MM.1S (cell line): ENCODE data around the gene MANSC4.

Experiments
- DNase-seq: peaks from one replicate; pipeline ENCODE4 v3.0.0-alpha.2; 2015
- H2AFZ ChIP-seq: fragments of 300-600 bp; sonication (generic); 2 replicates; pipeline ENCODE4 v1.6.0; 2016; ENCODE audit warnings: antibody characterized with exemption, low read length
- H3F3A ChIP-seq: fragments of 300-600 bp; sonication (generic); 2 replicates; pipeline ENCODE4 v1.6.1; 2016; ENCODE audit warnings: mild to moderate bottlenecking, antibody characterized with exemption, low read length, moderate library complexity, mixed read lengths; ENCODE audit not compliant: insufficient read depth
- H3K27ac ChIP-seq: fragments of 300-600 bp; sonication (generic); 2 replicates; pipeline ENCODE4 v1.5.1; 2016; ENCODE audit warnings: mild to moderate bottlenecking, low read length
- H3K27me3 ChIP-seq: fragments of 300-600 bp; sonication (generic); replicated peaks from 2 replicates; pipeline ENCODE4 v1.6.0; 2016; ENCODE audit warnings: low read length; ENCODE audit not compliant: insufficient read depth
- H3K36me3 ChIP-seq: fragments of 300-600 bp; sonication (generic); replicated peaks from 2 replicates; pipeline ENCODE4 v1.6.1; 2016; ENCODE audit warnings: mild to moderate bottlenecking, low read length, mixed read lengths; ENCODE audit not compliant: insufficient read depth
- H3K4me1 ChIP-seq: fragments of 300-600 bp; sonication (generic); 2 replicates; pipeline ENCODE4 v1.6.1; 2016; ENCODE audit warnings: low read length, mixed read lengths
- H3K4me2 ChIP-seq: fragments of 300-600 bp; sonication (generic); 2 replicates; pipeline ENCODE4 v1.6.0; 2016; ENCODE audit warnings: low read depth, low read length
- H3K4me3 ChIP-seq: fragments of 300-600 bp; sonication (generic); 2 replicates; pipeline ENCODE4 v1.5.1; 2016; ENCODE audit warnings: low read length, mixed read lengths
- H3K79me2 ChIP-seq: fragments of 300-600 bp; sonication (generic); 2 replicates; pipeline ENCODE4 v1.6.1; 2016; ENCODE audit warnings: mixed run types, low read length, mixed read lengths
- H3K9ac ChIP-seq: fragments of 300-600 bp; sonication (generic); 2 replicates; pipeline ENCODE4 v1.6.1; 2016; ENCODE audit warnings: low read length, mixed read lengths
- H3K9me2 ChIP-seq: fragments of 300-600 bp; sonication (generic); replicated peaks from 2 replicates; pipeline ENCODE4 v1.6.1; 2016; ENCODE audit warnings: mild to moderate bottlenecking, low read length, mixed read lengths; ENCODE audit not compliant: insufficient read depth
- H3K9me3 ChIP-seq: fragments of 300-600 bp; sonication (generic); replicated peaks from 2 replicates; pipeline ENCODE4 v1.6.1; 2016; ENCODE audit warnings: mild to moderate bottlenecking, low read length, mixed read lengths; ENCODE audit not compliant: insufficient read depth
- H4K20me1 ChIP-seq: fragments of 300-600 bp; sonication (generic); 2 replicates; pipeline ENCODE4 v1.6.1; 2016; ENCODE audit warnings: mild to moderate bottlenecking, low read length, moderate library complexity, mixed read lengths; ENCODE audit not compliant: insufficient read depth
- EZH2 ChIP-seq: fragments of 300-600 bp; sonication (generic); optimal IDR thresholded peaks from 2 replicates; pipeline ENCODE3; 2017; ENCODE audit warnings: low read depth, mild to moderate bottlenecking, antibody characterized with exemption, low read length, mixed read lengths
- EZH2phosphoT487 ChIP-seq: fragments of 300-600 bp; sonication (generic); IDR thresholded peaks from 2 replicates; pipeline ENCODE4 v1.6.1; 2018; ENCODE audit warnings: antibody characterized with exemption, low read length
- TF ChIP-seq, protein P1 (sequence below): fragments of 300-600 bp; sonication (generic); IDR thresholded peaks from 2 replicates; pipeline ENCODE4 v1.5.1; 2016; ENCODE audit warnings: antibody characterized with exemption, low read length, mixed read lengths

The MANSC4 gene

DNA sequence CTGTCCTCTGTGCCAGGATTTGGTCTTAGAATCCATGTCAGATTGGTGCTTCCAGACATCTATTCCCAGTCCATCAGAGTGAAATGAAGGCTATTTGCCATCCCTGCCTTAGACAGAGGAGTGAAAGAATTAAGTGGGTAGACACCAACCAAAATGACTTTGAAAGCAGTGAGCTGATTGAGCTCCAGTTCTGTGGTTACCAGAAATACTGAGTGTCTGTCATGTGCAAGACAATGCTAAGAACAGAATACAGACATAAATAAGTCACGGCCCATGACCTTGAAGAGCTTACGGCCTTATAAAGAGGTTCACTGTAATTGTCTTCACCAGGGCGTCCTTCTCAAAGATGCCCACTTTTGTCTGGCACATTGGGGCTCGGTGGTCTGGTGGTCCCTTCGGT lies 21.6 kb upstream of the MANSC4 start:
- Histone ChIP-seq H3K9ac (no peak overlapping the region), H3K9me2 (no peaks in the 10 kb centered on the region), H3K4me1 (no peaks in the 10 kb centered on the region), H4K20me1 (no peaks in the 10 kb centered on the region), H3K4me3 (no peak overlapping the region), H2AFZ (no peak overlapping the region), H3K9me3 (no peaks in the 10 kb centered on the region), H3F3A (no peaks in the 10 kb centered on the region), H3K79me2 (no peaks in the 10 kb centered on the region), H3K27me3 (no peaks in the 10 kb centered on the region), H3K36me3 (peaks cover 4% of the 10 kb centered on the region; the same call in 1 of the 2 replicates), H3K4me2 (no peak overlapping the region), H3K27ac (no peak overlapping the region)
- no peak for DNase-seq
- no peak for TF ChIP-seq EZH2phosphoT487
- TF ChIP-seq, protein P1, sequence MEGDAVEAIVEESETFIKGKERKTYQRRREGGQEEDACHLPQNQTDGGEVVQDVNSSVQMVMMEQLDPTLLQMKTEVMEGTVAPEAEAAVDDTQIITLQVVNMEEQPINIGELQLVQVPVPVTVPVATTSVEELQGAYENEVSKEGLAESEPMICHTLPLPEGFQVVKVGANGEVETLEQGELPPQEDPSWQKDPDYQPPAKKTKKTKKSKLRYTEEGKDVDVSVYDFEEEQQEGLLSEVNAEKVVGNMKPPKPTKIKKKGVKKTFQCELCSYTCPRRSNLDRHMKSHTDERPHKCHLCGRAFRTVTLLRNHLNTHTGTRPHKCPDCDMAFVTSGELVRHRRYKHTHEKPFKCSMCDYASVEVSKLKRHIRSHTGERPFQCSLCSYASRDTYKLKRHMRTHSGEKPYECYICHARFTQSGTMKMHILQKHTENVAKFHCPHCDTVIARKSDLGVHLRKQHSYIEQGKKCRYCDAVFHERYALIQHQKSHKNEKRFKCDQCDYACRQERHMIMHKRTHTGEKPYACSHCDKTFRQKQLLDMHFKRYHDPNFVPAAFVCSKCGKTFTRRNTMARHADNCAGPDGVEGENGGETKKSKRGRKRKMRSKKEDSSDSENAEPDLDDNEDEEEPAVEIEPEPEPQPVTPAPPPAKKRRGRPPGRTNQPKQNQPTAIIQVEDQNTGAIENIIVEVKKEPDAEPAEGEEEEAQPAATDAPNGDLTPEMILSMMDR, result no peak

DNA sequence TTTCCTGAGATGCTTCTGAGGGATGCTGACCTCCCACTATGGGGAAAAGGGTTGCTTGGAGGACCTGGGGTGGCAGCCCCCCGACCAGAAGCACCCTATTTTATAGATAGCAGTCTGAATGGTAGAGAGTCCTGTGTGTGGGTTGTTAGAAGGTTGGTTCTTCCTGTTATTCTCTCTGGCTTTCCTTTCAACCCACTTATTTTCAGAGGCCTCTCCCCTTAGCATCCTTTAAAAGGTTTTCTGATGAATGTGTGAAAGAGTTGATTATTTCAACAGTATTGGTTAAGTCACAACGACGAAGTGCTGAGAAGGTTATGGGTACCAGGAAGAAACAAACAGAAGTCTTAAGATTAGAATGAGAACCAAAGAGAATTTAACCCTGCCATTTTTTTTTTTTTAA lies 20.8 kb upstream of the MANSC4 start:
- Histone ChIP-seq H3K79me2 (no peaks in the 10 kb centered on the region), H3K4me1 (no peaks in the 10 kb centered on the region), H3K27me3 (no peaks in the 10 kb centered on the region), H4K20me1 (no peaks in the 10 kb centered on the region), H3K9ac (no peak overlapping the region), H3K9me2 (no peaks in the 10 kb centered on the region), H3K4me3 (no peak overlapping the region), H3K27ac (no peak overlapping the region), H3K36me3 (peaks cover 4% of the 10 kb centered on the region; the same call in 1 of the 2 replicates), H3F3A (no peaks in the 10 kb centered on the region), H3K4me2 (no peak overlapping the region), H2AFZ (no peak overlapping the region), H3K9me3 (no peaks in the 10 kb centered on the region)
- DNase-seq, result no peak
- TF ChIP-seq EZH2phosphoT487, result no peak
- TF ChIP-seq, protein P1, result no peak

DNA sequence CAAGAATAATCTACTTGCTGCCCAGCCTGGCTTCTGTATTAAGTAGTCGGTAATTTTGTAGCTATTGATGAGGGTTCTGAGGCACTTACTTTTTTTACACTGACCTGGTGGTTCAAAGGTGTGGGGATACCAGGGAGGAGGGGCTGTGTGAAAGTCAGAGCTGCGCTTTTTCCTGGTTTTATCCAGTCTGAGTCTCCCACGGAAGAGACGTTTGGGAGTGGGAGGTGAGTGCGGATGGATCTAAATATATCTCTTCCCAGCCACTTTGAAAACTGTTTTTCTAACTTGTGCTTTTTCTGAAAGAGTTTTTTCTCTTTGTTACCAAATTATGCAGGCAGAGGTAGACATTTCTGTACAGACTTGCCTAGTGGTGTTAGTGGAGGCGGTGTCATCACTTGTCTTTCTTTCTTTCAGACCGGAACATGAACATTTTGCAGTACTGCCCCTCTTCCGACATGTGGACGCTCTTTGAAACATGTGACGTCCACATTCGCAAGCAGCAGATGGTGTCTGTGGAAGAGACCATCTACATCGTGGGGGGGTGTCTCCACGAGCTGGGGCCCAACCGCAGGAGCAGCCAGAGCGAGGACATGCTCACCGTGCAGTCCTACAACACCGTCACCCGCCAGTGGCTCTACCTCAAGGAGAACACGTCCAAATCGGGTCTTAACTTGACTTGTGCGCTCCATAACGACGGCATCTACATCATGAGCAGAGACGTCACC lies 17.4 kb upstream of the MANSC4 start:
- no peaks in the 10 kb centered on the region for H3K9me2 ChIP-seq
- DNase-seq, result no peak
- no peak overlapping the region for H3K9ac ChIP-seq
- H3K27me3 ChIP-seq, result no peaks in the 10 kb centered on the region
- no peaks in the 10 kb centered on the region for H3K79me2 ChIP-seq
- H3F3A ChIP-seq, result no peaks in the 10 kb centered on the region
- H3K4me2 ChIP-seq, result no peak overlapping the region
- H2AFZ ChIP-seq, result no peak overlapping the region
- no peak for TF ChIP-seq EZH2
- no peak for TF ChIP-seq EZH2phosphoT487
- TF ChIP-seq, protein P1, result no peak
- no peak overlapping the region for H3K27ac ChIP-seq
- no peaks in the 10 kb centered on the region for H3K4me1 ChIP-seq
- H3K36me3 ChIP-seq, result peaks cover 4% of the 10 kb centered on the region; the same call in 1 of the 2 replicates
- no peak overlapping the region for H3K4me3 ChIP-seq
- H3K9me3 ChIP-seq, result no peaks in the 10 kb centered on the region
- no peaks in the 10 kb centered on the region for H4K20me1 ChIP-seq
